ENCODE results near the gene METTL15.
"Not testable (repeated sequence)": the region's sequence is repeated elsewhere in the genome, so short reads cannot be mapped to it uniquely, and the experiment has no call there.

Gene METTL15

GRCh38 chr11:28350216-28350615 lies 242.0 kb downstream of the METTL15 start:
- Histone ChIP-seq H3K4me2 (ENCODE audit: low read length) (no peak overlapping the region), H2AFZ (ENCODE audit: low read depth, low read length) (no peak overlapping the region), H3K4me3 (ENCODE audit: low read length) (no peak overlapping the region), H3K9me3 (ENCODE audit: insufficient read depth, low read length) (no peaks in the 10 kb centered on the region), H3K36me3 (replicated peaks; ENCODE audit: low read depth, low read length) (no peaks in the 10 kb centered on the region), H3K27me3 (ENCODE audit: low read depth, low read length) (no peaks in the 10 kb centered on the region), H3K9ac (ENCODE audit: low read length) (no peak overlapping the region), H3K4me1 (ENCODE audit: low read length) (no peaks in the 10 kb centered on the region), H3K27ac (ENCODE audit: low read length) (no peak overlapping the region), H3K79me2 (ENCODE audit: low read length) (no peaks in the 10 kb centered on the region), H4K20me1 (ENCODE audit: insufficient read depth, low read length) (no peaks in the 10 kb centered on the region)
- TF ChIP-seq EZH2phosphoT487 (IDR thresholded peaks at IDR 0.05; ENCODE audit: low read depth) (no peak), CTCF (IDR thresholded peaks at IDR 0.05; ENCODE audit: low read depth, low read length) (no peak)

- Histone ChIP-seq H3K79me2 (ENCODE audit: low read length) (no peaks in the 10 kb centered on the region), H3K9ac (ENCODE audit: low read length) (no peak overlapping the region), H4K20me1 (ENCODE audit: insufficient read depth, low read length) (no peaks in the 10 kb centered on the region), H3K27ac (ENCODE audit: low read length) (no peak overlapping the region), H3K36me3 (replicated peaks; ENCODE audit: low read depth, low read length) (no peaks in the 10 kb centered on the region), H3K9me3 (ENCODE audit: insufficient read depth, low read length) (no peaks in the 10 kb centered on the region), H3K4me3 (ENCODE audit: low read length) (no peak overlapping the region), H3K4me1 (ENCODE audit: low read length) (no peaks in the 10 kb centered on the region), H3K27me3 (ENCODE audit: low read depth, low read length) (no peaks in the 10 kb centered on the region), H3K4me2 (ENCODE audit: low read length) (no peak overlapping the region), H2AFZ (ENCODE audit: low read depth, low read length) (no peak overlapping the region)
- no peak for TF ChIP-seq EZH2phosphoT487 (IDR thresholded peaks at IDR 0.05; ENCODE audit: low read depth)
- no peak for TF ChIP-seq CTCF (IDR thresholded peaks at IDR 0.05; ENCODE audit: low read depth, low read length)
Observed at GRCh38 chr11:28353991-28354390, 245.8 kb downstream of the METTL15 start.

- H3K36me3 ChIP-seq (replicated peaks; ENCODE audit: low read depth, low read length): peaks cover 7% of the 10 kb centered on the region
- TF ChIP-seq CTCF (IDR thresholded peaks at IDR 0.05; ENCODE audit: low read depth, low read length): no peak
- no peak for TF ChIP-seq EZH2phosphoT487 (IDR thresholded peaks at IDR 0.05; ENCODE audit: low read depth)
- no peak overlapping the region for H3K9ac ChIP-seq (ENCODE audit: low read length)
- no peak overlapping the region for H3K4me2 ChIP-seq (ENCODE audit: low read length)
- H3K27ac ChIP-seq (ENCODE audit: low read length): no peak overlapping the region
- no peaks in the 10 kb centered on the region for H4K20me1 ChIP-seq (ENCODE audit: insufficient read depth, low read length)
- no peak overlapping the region for H3K4me3 ChIP-seq (ENCODE audit: low read length)
- H3K27me3 ChIP-seq (ENCODE audit: low read depth, low read length): no peaks in the 10 kb centered on the region
- no peaks in the 10 kb centered on the region for H3K4me1 ChIP-seq (ENCODE audit: low read length)
- H3K79me2 ChIP-seq (ENCODE audit: low read length): no peaks in the 10 kb centered on the region
- no peak overlapping the region for H2AFZ ChIP-seq (ENCODE audit: low read depth, low read length)
- H3K9me3 ChIP-seq (ENCODE audit: insufficient read depth, low read length): no peaks in the 10 kb centered on the region
Observed at GRCh38 chr11:28366549-28367346, 258.6 kb downstream of the METTL15 start.

- not testable (repeated sequence) for H4K20me1 ChIP-seq (ENCODE audit: insufficient read depth, low read length); H3K36me3 ChIP-seq (replicated peaks; ENCODE audit: low read depth, low read length); H3K9me3 ChIP-seq (ENCODE audit: insufficient read depth, low read length); H3K9ac ChIP-seq (ENCODE audit: low read length); H3K79me2 ChIP-seq (ENCODE audit: low read length); H3K27me3 ChIP-seq (ENCODE audit: low read depth, low read length); H3K27ac ChIP-seq (ENCODE audit: low read length); H2AFZ ChIP-seq (ENCODE audit: low read depth, low read length); H3K4me2 ChIP-seq (ENCODE audit: low read length); H3K4me3 ChIP-seq (ENCODE audit: low read length); H3K4me1 ChIP-seq (ENCODE audit: low read length)
Observed at GRCh38 chr11:28378095-28378494, 269.9 kb downstream of the METTL15 start.
